Calu3 (cell line): Measurements from ENCODE around the gene USP5. TPM values are rescaled to one million over a fixed set of nuclear protein-coding genes. Genes with fewer than 3 reads are reported as not detected.

Experiments used
- BruUV-seq: library from RNA; stranded (reverse); fragments of 400-500 nt; replicated peaks from 2 replicates; lab custom pipeline; 2021; lab: Mats Ljungman, UMichigan
- CTCF ChIA-PET: fragments of 300-600 bp; sonication (Branson Sonifier 250); formaldehyde crosslinking; loops from one replicate; lab custom pipeline; 2022; ENCODE audit warnings: antibody characterized with exemption; lab: Charles Lee
- DNase-seq: peaks from one replicate; pipeline ENCODE4 v3.0.0; 2022
- H3K27ac Mint-ChIP-seq: one replicate; pipeline ENCODE4 v1.8.0; 2022; ENCODE audit warnings: mixed read lengths; ENCODE audit not compliant: unreplicated experiment
- H3K27me3 Mint-ChIP-seq: one replicate; pipeline ENCODE4 v1.8.0; 2022; ENCODE audit warnings: mixed read lengths; ENCODE audit not compliant: unreplicated experiment
- H3K36me3 Mint-ChIP-seq: one replicate; pipeline ENCODE4 v1.8.0; 2022; ENCODE audit warnings: mild to moderate bottlenecking, moderate library complexity, mixed read lengths; ENCODE audit not compliant: insufficient read depth, unreplicated experiment
- H3K4me1 Mint-ChIP-seq: one replicate; pipeline ENCODE4 v1.8.0; 2022; ENCODE audit warnings: mild to moderate bottlenecking, low read depth, mixed read lengths; ENCODE audit not compliant: unreplicated experiment
- H3K4me3 Mint-ChIP-seq: one replicate; pipeline ENCODE4 v1.8.0; 2022; ENCODE audit warnings: mild to moderate bottlenecking, low read depth, moderate library complexity, mixed read lengths; ENCODE audit not compliant: unreplicated experiment
- H3K9me3 Mint-ChIP-seq: one replicate; pipeline ENCODE4 v1.8.0; 2022; ENCODE audit warnings: low read depth, mixed read lengths; ENCODE audit not compliant: unreplicated experiment
- CTCF ChIP-seq: fragments of 200-600 bp; IDR thresholded peaks from one replicate; pipeline ENCODE4 v1.8.0; 2022; ENCODE audit warnings: antibody characterized with exemption; ENCODE audit not compliant: unreplicated experiment
- intact Hi-C: fragments of 100-400 bp; cut with micrococcal nuclease; formaldehyde crosslinking; loops from one replicate; pipeline ENCODE4 v1.10.0; 2022; ENCODE audit not compliant: unreplicated experiment
- total RNA-seq: library from RNA; stranded (reverse); gene quantifications from 2 replicates; pipeline ENCODE4 v1.2.3, GENCODE V29; 2022

The USP5 gene
- total RNA-seq, 1 experiment from 2014 or later: 128 TPM

- Mint-ChIP-seq H3K27me3 (no peaks in the 10 kb centered on the region), H3K4me3 (peak overlapping the region; percentile 94), H3K4me1 (peaks cover 27% of the 10 kb centered on the region), H3K36me3 (peaks cover 55% of the 10 kb centered on the region), H3K27ac (peak overlapping the region; percentile 89), H3K9me3 (no peaks in the 10 kb centered on the region)
- intact Hi-C loops: loop anchor here (1.0 kb wide), 1 partner anchor 38 kb away; no protein-coding TSS in a partner anchor
- BruUV-seq: no TSS peak
- CTCF ChIA-PET: interaction anchor here (0.5 to 3.0 kb wide), 16 partner anchors 13 to 478 kb away, joined by 3 to 19 read pairs (median 6); partner anchors contain the start of genes COPS7A, GNB3, MLF2 and SCNN1A
- TF ChIP-seq CTCF: no peak
- peak; percentile 38 for DNase-seq
These were observed 853 bp downstream of the USP5 start for GRCh38 chr12:6852651-6853354.

DNA sequence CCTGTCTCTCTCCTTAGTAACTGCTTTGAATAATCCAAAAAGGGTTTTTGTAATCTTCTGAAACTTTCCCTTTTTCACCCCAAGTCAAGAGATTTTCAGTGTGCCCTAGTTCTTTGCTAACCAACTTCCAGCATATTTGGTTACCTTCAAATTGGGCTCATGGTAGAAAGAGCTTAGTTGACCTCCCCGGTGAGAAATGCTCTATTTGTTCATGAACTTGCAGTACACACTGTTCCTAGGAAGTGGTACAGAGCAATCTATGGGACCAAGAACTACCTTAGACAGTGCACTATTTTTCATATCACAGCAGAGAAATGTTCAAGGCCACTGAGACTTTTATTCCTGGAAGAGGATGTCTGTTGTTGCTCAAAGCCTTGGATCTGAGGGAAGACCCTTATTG is 1.7 kb downstream of the USP5 start:
- H3K9me3 Mint-ChIP-seq: no peaks in the 10 kb centered on the region
- peaks cover 27% of the 10 kb centered on the region for H3K4me1 Mint-ChIP-seq
- CTCF ChIA-PET: interaction anchor here (3.0 kb wide), 1 partner anchor 15 kb away, joined by 15 read pairs; no protein-coding TSS in a partner anchor
- no peak for DNase-seq
- no peak overlapping the region for H3K27ac Mint-ChIP-seq
- no peak for TF ChIP-seq CTCF
- H3K36me3 Mint-ChIP-seq: peaks cover 55% of the 10 kb centered on the region
- BruUV-seq: no TSS peak
- H3K4me3 Mint-ChIP-seq: peak overlapping the region; percentile 94
- H3K27me3 Mint-ChIP-seq: no peaks in the 10 kb centered on the region
- intact Hi-C loops: no loop called here

DNA sequence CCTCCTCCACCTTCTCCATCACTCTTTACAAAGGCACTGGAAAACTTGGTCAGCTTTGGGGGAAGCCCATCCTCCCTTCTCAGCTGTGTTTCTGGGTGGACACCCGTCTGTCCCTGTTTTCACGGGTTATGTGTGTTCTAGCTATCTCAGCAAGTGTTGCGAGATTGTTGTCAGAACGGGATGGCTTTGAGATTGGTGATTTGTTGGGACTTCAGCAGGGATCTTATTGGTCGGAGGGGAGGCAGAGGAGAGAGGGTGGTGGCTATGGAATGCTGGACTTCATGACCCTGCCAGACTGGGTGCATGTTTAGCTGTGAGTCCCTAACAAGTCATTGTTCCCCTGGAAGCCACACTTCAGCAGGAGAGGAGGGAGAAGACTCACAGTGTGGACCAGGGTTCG is 2.1 kb downstream of the USP5 start:
- intact Hi-C loops: no loop called here
- DNase-seq: no peak
- H3K36me3 Mint-ChIP-seq: peaks cover 55% of the 10 kb centered on the region
- CTCF ChIA-PET: interaction anchor here (0.6 kb wide), 1 partner anchor 26 kb away, joined by 5 read pairs; no protein-coding TSS in a partner anchor
- TF ChIP-seq CTCF: no peak
- H3K27me3 Mint-ChIP-seq: no peaks in the 10 kb centered on the region
- no peak overlapping the region for H3K27ac Mint-ChIP-seq
- no TSS peak for BruUV-seq
- peak overlapping the region; percentile 94 for H3K4me3 Mint-ChIP-seq
- H3K4me1 Mint-ChIP-seq: peaks cover 27% of the 10 kb centered on the region
- no peaks in the 10 kb centered on the region for H3K9me3 Mint-ChIP-seq

GRCh38 chr12:6855322-6855721 is 3.4 kb downstream of the USP5 start:
- no TSS peak for BruUV-seq
- Mint-ChIP-seq H3K4me1 (peaks cover 15% of the 10 kb centered on the region), H3K36me3 (peaks cover 44% of the 10 kb centered on the region), H3K4me3 (no peak overlapping the region), H3K27ac (no peak overlapping the region), H3K27me3 (no peaks in the 10 kb centered on the region), H3K9me3 (no peaks in the 10 kb centered on the region)
- intact Hi-C loops: no loop called here
- no peak for DNase-seq
- CTCF ChIA-PET: no interaction called here
- no peak for TF ChIP-seq CTCF
